ENCODE measurements around the gene PDE10A. TPM values are rescaled to one million over a fixed set of nuclear protein-coding genes. Genes with fewer than 3 reads are reported as not detected.

The PDE10A gene
- total and polyA plus RNA-seq, 12 donors: 6.8 to 20.4 (median 14.2) TPM

- Histone ChIP-seq H3K4me3 (no peak overlapping the region), H3K9me3 (no peaks in the 10 kb centered on the region), H3K27ac (no peak overlapping the region), H3K4me1 (peaks cover 0 to 47% (median 9%) of the 10 kb centered on the region in 9 donors), H3K36me3 (no peaks in the 10 kb centered on the region), H3K27me3 (no peaks in the 10 kb centered on the region)
- 60 to 63% methylated on average over 5 of the region's 5 CpGs for whole genome bisulfite sequencing, 2 donors
- ATAC-seq: no peak
- intact Hi-C loops (cut with DNase I): no loop called here
- no peak for DNase-seq
- no peak for TF ChIP-seq CTCF (IDR thresholded peaks at IDR 0.05)
Measured at GRCh38 chr6:165705941-165706340, 42.9 kb upstream of the PDE10A start.

GRCh38 chr6:165704045-165704748, 41.2 kb upstream of the PDE10A start:
- no peak for TF ChIP-seq CTCF (IDR thresholded peaks at IDR 0.05)
- ATAC-seq: peak in 1 of 8 donors; percentile 27
- no peak overlapping the region for H3K4me3 ChIP-seq
- no peaks in the 10 kb centered on the region for H3K27me3 ChIP-seq
- H3K4me1 ChIP-seq: peaks cover 0 to 53% (median 9%) of the 10 kb centered on the region in 9 donors
- peak overlapping the region in 1 of 10 donors; percentile 10 for H3K27ac ChIP-seq
- H3K36me3 ChIP-seq: no peaks in the 10 kb centered on the region
- intact Hi-C loops (cut with DNase I): no loop called here
- peaks cover 0 to 12% (median 4%) of the 10 kb centered on the region in 11 donors for H3K9me3 ChIP-seq
- WGBS, 2 donors: 35 to 42% methylated on average over 9 of the region's 9 CpGs
- no peak for DNase-seq

GRCh38 chr6:165702669-165703068, 39.6 kb upstream of the PDE10A start:
- Histone ChIP-seq H3K9me3 (peaks cover 0 to 27% (median 11%) of the 10 kb centered on the region in 11 donors), H3K4me3 (no peak overlapping the region), H3K27ac (peak overlapping the region in 4 of 10 donors; percentile 66 to 81 (median 68)), H3K36me3 (no peaks in the 10 kb centered on the region), H3K27me3 (no peaks in the 10 kb centered on the region), H3K4me1 (peaks cover 0 to 53% (median 9%) of the 10 kb centered on the region in 9 donors)
- ATAC-seq (peak in 1 of 8 donors; percentile 21), DNase-seq (no peak)
- 74 to 82% methylated on average over 10 of the region's 10 CpGs for WGBS, 2 donors
- TF ChIP-seq CTCF (IDR thresholded peaks at IDR 0.05): no peak
- intact Hi-C loops (cut with DNase I): no loop called here

GRCh38 chr6:165701564-165702354, 38.7 kb upstream of the PDE10A start:
- 63 to 80% methylated on average over 11 of the region's 11 CpGs for WGBS, 2 donors
- intact Hi-C loops (cut with DNase I): loop anchor here in 2 of 10 donors (1.0 to 2.0 kb wide), 3 partner anchors 37 to 74 kb away; partner anchors contain the start of gene PDE10A (in 1 of the 2)
- Histone ChIP-seq H3K36me3 (no peaks in the 10 kb centered on the region), H3K4me3 (no peak overlapping the region), H3K27ac (peak overlapping the region in 7 of 10 donors; percentile 34 to 81 (median 77)), H3K9me3 (peaks cover 0 to 34% (median 11%) of the 10 kb centered on the region in 11 donors), H3K4me1 (peaks cover 0 to 53% (median 9%) of the 10 kb centered on the region in 9 donors), H3K27me3 (no peaks in the 10 kb centered on the region)
- no peak for TF ChIP-seq CTCF (IDR thresholded peaks at IDR 0.05)
- no peak for DNase-seq
- ATAC-seq: peak; percentile 20 to 72 (median 38)
